ENCODE results near the gene ENOX1. TPM values are rescaled to one million over a fixed set of nuclear protein-coding genes. Genes with fewer than 3 reads are reported as not detected.

Gene ENOX1
- total and polyA plus RNA-seq, 2 of the 8 experiments (the other 6 are each of a cell fraction or from before 2014, with no cell fraction given), result 0.23 to 0.37 TPM

DNA sequence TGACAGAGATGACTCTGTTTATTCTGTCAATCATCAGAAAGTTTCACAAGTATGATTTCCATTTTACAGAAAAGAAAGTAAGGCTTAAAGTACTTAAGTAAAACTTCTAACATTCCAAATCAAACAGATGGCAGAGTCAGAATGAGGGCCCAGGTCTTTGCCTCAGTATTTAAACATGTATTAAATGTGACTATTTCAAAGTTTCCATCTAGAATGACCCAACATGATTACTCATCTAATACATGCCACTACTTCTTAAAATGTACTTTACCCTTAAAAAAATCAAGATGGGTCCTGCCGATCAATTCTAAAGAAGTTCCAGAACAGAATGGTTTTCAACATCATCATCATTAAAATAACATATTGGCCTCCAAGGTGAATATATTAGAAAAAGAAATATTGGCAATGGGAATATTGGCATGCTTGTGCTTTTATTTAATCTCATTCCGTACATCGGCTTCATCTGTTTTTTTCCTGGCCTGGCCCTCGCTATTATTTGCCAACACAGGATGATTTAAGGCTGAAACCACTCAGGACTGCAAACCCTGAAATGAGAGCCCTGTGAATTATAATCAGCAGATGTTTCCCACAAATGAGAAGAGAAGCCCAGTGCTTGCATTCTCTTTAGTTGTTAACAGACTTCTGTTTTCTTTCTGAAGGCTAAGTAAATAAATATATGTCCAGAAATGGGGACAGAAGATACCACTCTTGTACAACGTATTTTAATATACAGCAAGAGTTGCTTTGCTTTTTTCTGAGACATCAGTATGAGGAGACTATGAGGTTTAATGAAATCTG lies 423.4 kb downstream of the ENOX1 start (continued):
- TF ChIP-seq, protein P1, sequence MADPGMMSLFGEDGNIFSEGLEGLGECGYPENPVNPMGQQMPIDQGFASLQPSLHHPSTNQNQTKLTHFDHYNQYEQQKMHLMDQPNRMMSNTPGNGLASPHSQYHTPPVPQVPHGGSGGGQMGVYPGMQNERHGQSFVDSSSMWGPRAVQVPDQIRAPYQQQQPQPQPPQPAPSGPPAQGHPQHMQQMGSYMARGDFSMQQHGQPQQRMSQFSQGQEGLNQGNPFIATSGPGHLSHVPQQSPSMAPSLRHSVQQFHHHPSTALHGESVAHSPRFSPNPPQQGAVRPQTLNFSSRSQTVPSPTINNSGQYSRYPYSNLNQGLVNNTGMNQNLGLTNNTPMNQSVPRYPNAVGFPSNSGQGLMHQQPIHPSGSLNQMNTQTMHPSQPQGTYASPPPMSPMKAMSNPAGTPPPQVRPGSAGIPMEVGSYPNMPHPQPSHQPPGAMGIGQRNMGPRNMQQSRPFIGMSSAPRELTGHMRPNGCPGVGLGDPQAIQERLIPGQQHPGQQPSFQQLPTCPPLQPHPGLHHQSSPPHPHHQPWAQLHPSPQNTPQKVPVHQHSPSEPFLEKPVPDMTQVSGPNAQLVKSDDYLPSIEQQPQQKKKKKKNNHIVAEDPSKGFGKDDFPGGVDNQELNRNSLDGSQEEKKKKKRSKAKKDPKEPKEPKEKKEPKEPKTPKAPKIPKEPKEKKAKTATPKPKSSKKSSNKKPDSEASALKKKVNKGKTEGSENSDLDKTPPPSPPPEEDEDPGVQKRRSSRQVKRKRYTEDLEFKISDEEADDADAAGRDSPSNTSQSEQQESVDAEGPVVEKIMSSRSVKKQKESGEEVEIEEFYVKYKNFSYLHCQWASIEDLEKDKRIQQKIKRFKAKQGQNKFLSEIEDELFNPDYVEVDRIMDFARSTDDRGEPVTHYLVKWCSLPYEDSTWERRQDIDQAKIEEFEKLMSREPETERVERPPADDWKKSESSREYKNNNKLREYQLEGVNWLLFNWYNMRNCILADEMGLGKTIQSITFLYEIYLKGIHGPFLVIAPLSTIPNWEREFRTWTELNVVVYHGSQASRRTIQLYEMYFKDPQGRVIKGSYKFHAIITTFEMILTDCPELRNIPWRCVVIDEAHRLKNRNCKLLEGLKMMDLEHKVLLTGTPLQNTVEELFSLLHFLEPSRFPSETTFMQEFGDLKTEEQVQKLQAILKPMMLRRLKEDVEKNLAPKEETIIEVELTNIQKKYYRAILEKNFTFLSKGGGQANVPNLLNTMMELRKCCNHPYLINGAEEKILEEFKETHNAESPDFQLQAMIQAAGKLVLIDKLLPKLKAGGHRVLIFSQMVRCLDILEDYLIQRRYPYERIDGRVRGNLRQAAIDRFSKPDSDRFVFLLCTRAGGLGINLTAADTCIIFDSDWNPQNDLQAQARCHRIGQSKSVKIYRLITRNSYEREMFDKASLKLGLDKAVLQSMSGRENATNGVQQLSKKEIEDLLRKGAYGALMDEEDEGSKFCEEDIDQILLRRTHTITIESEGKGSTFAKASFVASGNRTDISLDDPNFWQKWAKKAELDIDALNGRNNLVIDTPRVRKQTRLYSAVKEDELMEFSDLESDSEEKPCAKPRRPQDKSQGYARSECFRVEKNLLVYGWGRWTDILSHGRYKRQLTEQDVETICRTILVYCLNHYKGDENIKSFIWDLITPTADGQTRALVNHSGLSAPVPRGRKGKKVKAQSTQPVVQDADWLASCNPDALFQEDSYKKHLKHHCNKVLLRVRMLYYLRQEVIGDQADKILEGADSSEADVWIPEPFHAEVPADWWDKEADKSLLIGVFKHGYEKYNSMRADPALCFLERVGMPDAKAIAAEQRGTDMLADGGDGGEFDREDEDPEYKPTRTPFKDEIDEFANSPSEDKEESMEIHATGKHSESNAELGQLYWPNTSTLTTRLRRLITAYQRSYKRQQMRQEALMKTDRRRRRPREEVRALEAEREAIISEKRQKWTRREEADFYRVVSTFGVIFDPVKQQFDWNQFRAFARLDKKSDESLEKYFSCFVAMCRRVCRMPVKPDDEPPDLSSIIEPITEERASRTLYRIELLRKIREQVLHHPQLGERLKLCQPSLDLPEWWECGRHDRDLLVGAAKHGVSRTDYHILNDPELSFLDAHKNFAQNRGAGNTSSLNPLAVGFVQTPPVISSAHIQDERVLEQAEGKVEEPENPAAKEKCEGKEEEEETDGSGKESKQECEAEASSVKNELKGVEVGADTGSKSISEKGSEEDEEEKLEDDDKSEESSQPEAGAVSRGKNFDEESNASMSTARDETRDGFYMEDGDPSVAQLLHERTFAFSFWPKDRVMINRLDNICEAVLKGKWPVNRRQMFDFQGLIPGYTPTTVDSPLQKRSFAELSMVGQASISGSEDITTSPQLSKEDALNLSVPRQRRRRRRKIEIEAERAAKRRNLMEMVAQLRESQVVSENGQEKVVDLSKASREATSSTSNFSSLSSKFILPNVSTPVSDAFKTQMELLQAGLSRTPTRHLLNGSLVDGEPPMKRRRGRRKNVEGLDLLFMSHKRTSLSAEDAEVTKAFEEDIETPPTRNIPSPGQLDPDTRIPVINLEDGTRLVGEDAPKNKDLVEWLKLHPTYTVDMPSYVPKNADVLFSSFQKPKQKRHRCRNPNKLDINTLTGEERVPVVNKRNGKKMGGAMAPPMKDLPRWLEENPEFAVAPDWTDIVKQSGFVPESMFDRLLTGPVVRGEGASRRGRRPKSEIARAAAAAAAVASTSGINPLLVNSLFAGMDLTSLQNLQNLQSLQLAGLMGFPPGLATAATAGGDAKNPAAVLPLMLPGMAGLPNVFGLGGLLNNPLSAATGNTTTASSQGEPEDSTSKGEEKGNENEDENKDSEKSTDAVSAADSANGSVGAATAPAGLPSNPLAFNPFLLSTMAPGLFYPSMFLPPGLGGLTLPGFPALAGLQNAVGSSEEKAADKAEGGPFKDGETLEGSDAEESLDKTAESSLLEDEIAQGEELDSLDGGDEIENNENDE (IDR thresholded peaks at IDR 0.05; ENCODE audit: insufficient replicate concordance, low read length), result no peak
- TF ChIP-seq KDM4A (IDR thresholded peaks at IDR 0.05; ENCODE audit: low read depth, low read length, severe bottlenecking) (no peak), CBX5 (IDR thresholded peaks at IDR 0.05; ENCODE audit: low read depth, low read length) (no peak), ZNF274 (IDR thresholded peaks at IDR 0.05; ENCODE audit: borderline replicate concordance, extremely low read depth, low read length) (no peak), TEAD4 (IDR thresholded peaks at IDR 0.05; ENCODE audit: low read depth, low read length) (no peak), BACH1 (IDR thresholded peaks at IDR 0.05; ENCODE audit: low read length) (no peak), SRF (IDR thresholded peaks at IDR 0.05; ENCODE audit: low read depth, low read length) (no peak)
- TF ChIP-seq, protein P2, sequence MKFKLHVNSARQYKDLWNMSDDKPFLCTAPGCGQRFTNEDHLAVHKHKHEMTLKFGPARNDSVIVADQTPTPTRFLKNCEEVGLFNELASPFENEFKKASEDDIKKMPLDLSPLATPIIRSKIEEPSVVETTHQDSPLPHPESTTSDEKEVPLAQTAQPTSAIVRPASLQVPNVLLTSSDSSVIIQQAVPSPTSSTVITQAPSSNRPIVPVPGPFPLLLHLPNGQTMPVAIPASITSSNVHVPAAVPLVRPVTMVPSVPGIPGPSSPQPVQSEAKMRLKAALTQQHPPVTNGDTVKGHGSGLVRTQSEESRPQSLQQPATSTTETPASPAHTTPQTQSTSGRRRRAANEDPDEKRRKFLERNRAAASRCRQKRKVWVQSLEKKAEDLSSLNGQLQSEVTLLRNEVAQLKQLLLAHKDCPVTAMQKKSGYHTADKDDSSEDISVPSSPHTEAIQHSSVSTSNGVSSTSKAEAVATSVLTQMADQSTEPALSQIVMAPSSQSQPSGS (IDR thresholded peaks at IDR 0.05; ENCODE audit: low read length), result no peak

Measured in H1 (cell line).